ENCODE measurements around the gene BRF1.

Gene BRF1

GRCh38 chr14:105257464-105257863, 43.3 kb downstream of the BRF1 start:
- no peak for DNase-seq

GRCh38 chr14:105256292-105256960, 44.4 kb downstream of the BRF1 start:
- DNase-seq = no peak

- DNase-seq = no peak
Measured at GRCh38 chr14:105255021-105255507, 45.7 kb downstream of the BRF1 start.

- no peak for DNase-seq
Measured at GRCh38 chr14:105253329-105253682, 47.5 kb downstream of the BRF1 start.

- no peak for DNase-seq
Measured at GRCh38 chr14:105252552-105253328, 48.1 kb downstream of the BRF1 start.

GRCh38 chr14:105251920-105252319, 48.9 kb downstream of the BRF1 start:
- no peak for DNase-seq

GRCh38 chr14:105250986-105251385, 49.8 kb downstream of the BRF1 start:
- DNase-seq = no peak

DNA sequence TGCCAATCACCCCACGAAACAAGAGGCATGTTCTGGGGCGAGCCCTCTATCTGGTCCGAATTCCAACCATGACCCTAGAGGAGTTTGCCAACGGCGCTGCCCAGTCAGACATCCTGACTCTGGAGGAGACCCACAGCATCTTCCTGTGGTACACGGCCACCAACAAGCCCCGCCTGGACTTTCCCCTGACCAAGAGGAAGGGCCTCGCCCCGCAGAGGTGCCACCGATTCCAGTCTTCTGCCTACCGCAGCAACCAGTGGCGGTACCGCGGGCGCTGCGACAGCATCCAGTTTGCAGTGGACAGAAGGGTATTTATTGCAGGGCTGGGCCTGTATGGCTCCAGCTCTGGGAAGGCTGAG, 50.8 kb downstream of the BRF1 start:
- DNase-seq = no peak

- DNase-seq = no peak
Measured at GRCh38 chr14:105249182-105250007, 51.4 kb downstream of the BRF1 start.

- peak; percentile 79 to 84 for DNase-seq
Measured at GRCh38 chr14:105248368-105249181, 52.2 kb downstream of the BRF1 start, which contains the start of gene BTBD6. BTBD6 (plus strand) TSS chr14:105248533; CDS start chr14:105248712, 179 bp downstream.

- DNase-seq = no peak
Measured at GRCh38 chr14:105247715-105248367, 53.0 kb downstream of the BRF1 start.

- DNase-seq = no peak
Measured at GRCh38 chr14:105247026-105247425, 53.8 kb downstream of the BRF1 start.

DNA sequence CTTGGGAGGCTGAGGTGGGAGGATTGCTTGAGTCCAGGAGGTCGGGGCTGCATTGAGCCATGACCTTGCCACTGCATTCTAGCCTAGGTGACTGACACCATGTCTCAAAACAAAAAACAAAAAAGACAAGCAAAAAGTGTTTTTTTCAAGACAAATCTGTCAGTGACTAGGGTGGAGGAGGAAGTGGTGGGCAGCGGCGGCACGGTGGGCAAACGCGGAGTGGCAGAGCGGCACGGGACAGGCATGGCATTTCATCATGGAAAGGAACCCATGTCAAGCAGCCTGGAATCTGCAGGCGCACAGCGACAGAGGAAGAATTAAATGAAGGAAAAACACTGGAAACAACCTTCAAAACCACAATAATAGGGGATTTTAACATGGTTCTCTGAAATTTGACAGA, 56.5 kb downstream of the BRF1 start:
- DNase-seq = no peak

DNA sequence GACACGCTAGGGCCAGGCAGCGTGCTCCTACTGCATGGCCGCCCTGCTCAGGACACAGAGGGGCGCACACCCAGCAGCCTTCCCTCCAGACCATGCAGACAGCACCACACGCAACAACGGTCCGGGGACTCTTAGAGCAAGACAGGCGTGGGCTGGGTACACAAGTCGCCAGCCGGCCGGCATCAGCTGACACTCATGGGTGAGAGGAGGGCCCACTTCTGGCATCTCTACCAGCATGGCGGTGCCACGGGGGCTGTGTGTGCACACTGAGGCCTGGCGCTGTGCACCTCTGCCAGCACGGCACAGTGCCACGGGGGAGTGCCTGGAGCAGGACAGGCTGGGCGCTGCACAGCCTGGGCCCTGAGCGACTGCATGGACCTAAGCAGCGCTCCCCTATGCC, 59.2 kb downstream of the BRF1 start:
- no peak for DNase-seq

GRCh38 chr14:105240811-105241576, 59.8 kb downstream of the BRF1 start:
- no peak for DNase-seq

DNA sequence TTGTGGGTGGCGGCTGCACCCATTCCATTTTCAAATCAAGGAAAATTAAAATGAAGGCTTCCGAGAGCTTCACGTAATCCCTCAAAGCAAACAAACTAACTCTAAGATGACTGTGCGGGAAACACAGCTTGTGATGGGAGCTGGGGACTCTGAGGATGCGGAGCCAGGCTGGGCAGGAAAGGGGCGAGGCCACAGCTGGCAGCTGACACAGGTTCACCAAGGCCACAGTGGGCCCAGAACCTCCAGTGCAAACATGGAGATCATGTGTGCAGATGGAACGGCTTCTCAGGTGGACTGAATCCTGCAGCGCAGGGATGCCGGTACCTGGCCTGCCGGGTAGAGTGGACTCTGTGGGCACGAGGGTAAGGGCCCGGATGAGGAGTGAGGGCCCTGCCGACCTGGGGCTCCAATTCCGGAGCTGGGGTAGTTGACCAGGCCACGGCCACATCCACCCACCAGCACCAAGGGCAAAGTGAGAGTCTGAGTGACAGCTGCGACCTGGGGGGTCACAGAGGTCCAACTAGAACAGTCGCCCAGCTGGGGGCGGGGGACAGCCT, 71.6 kb downstream of the BRF1 start:
- DNase-seq = no peak

DNA sequence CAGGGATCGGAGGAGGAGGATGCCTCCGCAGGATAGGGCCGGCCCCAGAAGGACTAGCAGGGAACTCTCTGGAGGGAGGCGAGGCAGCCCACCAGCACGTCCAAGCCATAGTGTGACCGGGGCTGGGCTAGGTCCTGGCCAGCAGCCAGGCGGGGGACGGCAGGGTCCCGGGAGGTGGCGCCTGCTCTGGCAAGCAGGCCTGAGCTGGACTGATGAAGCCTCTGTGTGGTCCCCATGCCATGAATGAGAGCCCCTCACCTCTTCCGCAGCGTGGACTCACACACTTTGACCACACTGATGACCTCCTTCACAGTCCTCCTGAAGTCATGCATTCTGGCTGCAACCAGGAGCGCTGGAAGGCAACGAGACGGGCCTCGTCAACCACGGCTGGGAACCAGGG, 72.2 kb downstream of the BRF1 start:
- DNase-seq = no peak

- no peak for DNase-seq
Measured at GRCh38 chr14:105227346-105227745, 73.5 kb downstream of the BRF1 start.

- no peak for DNase-seq
Measured at GRCh38 chr14:105226198-105226597, 74.6 kb downstream of the BRF1 start.

DNA sequence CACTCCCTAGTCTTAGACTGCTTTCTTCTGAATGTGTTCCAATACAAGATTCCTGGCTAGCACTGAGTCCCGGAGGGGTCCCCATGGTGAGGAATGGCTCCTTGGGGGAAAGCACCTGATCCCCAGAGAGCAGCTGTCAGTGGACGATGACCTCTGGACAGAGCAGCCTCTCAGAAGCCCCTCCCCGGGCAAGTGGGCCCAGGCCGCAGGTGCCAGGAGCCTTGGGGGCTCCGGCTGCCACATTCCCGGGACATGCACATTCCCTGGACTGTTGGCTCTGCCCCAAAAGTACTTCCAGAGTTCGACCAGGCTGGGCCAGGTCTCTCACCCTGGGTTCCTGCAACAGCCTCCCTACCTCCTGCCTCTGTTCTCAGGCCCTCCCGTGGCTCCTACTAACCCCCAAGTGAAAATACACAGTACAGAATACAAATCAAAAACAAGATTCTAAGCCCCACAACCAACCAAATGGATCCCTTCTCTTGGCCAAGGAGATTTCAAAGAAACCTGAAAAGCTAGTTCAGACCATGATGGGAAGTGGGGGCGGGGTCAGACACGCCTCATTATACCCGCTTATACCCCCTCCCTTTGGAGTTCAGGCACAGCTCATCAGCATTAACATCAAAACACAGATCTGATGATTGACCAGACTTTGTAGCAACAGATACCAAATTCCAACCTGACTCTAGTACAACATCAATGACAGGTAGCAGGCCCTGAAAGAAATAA, 75.8 kb downstream of the BRF1 start:
- DNase-seq = no peak
